Measurements from ENCODE around the gene SPPL2B.
"Not testable (repeated sequence)": the region's sequence is repeated elsewhere in the genome, so short reads cannot be mapped to it uniquely, and the experiment has no call there.

The SPPL2B gene, protein sequence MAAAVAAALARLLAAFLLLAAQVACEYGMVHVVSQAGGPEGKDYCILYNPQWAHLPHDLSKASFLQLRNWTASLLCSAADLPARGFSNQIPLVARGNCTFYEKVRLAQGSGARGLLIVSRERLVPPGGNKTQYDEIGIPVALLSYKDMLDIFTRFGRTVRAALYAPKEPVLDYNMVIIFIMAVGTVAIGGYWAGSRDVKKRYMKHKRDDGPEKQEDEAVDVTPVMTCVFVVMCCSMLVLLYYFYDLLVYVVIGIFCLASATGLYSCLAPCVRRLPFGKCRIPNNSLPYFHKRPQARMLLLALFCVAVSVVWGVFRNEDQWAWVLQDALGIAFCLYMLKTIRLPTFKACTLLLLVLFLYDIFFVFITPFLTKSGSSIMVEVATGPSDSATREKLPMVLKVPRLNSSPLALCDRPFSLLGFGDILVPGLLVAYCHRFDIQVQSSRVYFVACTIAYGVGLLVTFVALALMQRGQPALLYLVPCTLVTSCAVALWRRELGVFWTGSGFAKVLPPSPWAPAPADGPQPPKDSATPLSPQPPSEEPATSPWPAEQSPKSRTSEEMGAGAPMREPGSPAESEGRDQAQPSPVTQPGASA

GRCh38 chr19:2328401-2329148, at the start of gene SPPL2B, which contains the start of gene LSM7:
Gene SPPL2B (plus strand): TSS chr19:2328684. CDS start chr19:2328710, 26 bp downstream.
Gene LSM7 (minus strand): TSS chr19:2328586. CDS start chr19:2328566, 20 bp downstream.
- DNase-seq: peak; percentile 97

- no peak for DNase-seq
Observed at GRCh38 chr19:2280633-2281264, 47.7 kb upstream of the SPPL2B start.

DNA sequence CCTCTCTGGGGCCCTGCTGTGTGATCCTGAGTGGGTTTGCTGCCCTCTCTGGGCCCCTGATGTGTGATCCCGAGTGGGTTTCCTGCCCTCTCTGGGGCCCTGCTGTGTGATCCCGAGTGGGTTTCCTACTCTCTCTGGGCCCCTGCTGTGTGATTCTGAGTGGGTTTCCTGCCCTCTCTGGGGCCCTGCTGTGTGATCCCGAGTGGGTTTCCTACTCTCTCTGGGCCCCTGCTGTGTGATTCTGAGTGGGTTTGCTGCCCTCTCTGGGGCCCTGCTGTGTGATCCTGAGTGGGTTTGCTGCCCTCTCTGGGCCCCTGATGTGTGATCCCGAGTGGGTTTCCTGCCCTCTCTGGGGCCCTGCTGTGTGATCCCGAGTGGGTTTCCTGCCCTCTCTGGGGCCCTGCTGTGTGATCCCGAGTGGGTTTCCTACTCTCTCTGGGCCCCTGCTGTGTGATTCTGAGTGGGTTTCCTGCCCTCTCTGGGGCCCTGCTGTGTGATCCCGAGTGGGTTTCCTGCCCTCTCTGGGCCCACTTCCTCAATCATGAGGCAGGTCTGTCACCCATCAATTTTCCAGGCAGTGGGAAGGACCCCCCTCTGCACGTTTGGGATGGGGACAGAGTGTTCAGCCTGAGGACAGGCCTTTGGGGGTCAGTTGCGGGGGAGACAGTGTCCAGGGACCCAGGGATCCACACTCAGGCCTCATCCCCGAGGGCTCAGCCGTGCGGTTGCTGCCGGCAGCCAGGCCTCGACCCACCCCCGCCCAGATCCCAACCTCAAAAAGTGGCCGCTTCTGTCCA, 47.0 kb upstream of the SPPL2B start:
- DNase-seq: not testable (repeated sequence)

GRCh38 chr19:2282062-2282861, 46.2 kb upstream of the SPPL2B start, which contains the start of gene PEAK3:
Gene PEAK3 (minus strand): TSS chr19:2282175. CDS start chr19:2280931, 1,244 bp downstream.
- peak; percentile 89 for DNase-seq

GRCh38 chr19:2282862-2283237, 45.6 kb upstream of the SPPL2B start:
- DNase-seq: no peak

DNA sequence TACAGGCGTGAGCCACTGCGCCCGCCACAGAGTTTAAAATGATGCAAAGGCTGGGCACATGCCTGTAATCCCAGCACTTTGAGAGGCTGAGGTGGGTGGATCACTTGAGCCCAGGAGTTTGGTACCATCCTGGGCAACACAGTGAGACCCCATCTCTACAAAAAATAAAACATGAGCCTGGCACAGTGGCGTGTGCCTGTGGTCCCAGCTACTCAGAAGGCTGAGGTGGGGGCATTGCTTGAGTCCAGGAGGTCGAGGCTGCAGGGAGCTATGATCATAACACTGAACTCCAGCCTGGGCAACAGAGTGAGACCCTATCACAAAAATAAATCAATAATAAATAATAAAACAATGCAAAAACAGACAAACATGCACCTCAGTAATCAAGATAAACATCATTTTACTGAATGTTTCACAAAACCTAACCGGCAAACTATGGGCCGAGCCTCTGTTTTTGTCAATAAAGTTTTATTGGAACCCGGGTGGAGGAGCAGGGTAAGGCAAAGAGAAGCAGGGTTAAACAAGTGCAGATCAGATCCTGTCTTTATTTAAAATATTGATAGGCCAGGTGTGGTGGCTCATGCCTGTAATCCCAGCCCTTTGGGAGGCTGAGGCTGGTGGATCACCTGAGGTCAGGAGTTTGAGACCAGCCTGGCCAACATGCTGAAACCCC, 44.5 kb upstream of the SPPL2B start:
- DNase-seq: no peak

GRCh38 chr19:2286402-2287140, 41.9 kb upstream of the SPPL2B start:
- DNase-seq: no peak

DNA sequence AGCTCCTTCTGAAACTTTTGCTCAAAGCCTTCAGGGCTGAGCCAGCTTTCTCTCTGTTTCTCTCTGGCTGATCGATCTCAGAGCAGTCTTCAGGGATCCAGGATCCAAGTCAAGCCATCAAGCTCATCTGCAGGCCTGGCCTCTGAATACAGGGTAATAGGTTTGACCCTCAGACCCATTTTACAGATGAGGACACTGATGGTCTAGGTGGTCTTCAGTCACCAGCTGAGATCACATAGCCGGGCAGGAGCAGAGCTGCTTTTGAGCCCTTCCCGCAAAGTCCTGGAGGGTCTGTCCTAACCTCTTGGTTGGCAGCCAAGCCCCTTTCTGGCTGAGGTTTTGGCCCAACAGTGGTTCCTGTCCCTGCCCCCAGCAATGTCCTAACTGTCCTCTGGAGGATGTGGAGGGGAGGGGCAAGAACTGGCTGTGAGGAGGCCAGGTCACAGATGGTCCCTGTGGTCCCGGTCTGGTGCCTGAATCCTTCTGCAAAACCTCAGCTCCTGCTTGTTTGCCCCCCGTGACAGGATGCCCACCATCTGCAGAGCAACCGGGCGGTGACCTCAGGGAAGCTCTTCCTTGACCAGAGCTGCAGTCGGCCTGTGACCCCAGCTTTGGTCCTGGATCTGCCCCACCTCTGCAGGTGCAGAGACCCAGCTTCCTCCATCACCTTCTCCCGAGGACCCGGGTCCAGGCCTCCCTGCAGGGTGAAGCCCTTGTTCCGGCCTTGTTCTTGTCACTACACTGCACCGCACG, 40.7 kb upstream of the SPPL2B start:
- DNase-seq: peak; percentile 77

- no peak for DNase-seq
Observed at GRCh38 chr19:2288338-2288817, 40.1 kb upstream of the SPPL2B start.

- peak; percentile 44 for DNase-seq
Observed at GRCh38 chr19:2288818-2289713, 39.4 kb upstream of the SPPL2B start.

- peak; percentile 97 for DNase-seq
Observed at GRCh38 chr19:2289714-2290435, 38.6 kb upstream of the SPPL2B start.

DNA sequence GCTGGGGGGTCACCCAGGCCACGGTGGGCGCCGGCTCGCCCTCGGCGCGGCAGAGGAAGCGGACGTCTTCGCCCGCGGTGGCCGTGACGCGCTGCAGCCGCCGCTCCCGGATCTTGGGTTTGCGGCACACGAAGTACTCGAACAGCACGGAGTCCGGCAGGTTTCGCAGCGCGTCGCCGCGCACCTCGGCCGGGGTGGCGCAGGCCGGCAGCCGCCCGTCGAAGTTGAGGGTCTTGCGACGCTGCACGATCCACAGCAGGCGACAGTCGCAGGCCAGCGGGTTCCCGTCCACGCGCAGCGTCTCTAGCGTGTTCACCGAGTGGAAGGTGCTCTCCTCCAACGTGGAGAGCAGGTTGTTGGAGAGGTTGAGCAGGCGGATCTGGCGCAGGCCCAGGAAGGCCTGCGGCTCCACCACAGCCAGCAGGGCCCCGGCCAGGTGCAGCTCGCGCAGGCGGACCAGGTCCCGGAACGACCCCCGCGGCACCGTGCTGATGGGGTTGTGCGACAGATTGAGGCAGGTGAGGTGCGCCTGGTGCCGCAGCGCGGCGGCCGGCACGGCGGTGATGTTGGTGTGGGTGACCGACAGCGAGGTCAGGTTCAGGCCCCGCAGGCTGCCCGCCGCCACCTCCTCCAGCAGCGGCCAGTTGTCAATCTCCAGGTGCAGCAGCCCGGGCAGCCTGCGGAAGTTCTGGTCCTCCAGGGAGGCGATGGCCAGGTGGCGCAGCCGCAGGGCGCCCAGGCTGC, 37.9 kb upstream of the SPPL2B start:
- DNase-seq: peak; percentile 54

- no peak for DNase-seq
Observed at GRCh38 chr19:2291185-2291751, 37.2 kb upstream of the SPPL2B start.

- DNase-seq: no peak
Observed at GRCh38 chr19:2294687-2295335, 33.7 kb upstream of the SPPL2B start.

DNA sequence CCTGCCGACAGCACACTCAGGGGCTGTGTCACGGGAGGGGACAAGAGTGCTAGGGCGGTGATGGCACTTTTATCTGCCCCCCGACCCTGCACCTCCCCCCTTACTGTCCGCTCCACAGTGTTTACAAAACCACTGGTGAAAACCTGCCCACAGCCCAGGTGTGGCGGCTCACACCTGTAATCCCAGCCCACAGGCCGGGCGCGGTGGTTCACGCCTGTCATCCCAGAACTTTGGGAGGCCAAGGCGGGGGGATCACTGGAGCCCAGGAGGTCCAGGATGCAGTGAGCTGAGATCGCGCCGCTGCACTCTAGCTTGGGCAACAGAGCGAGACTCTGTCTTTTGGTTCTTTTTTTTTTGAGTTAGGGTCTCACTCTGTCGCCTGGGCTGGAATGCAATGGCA, 32.3 kb upstream of the SPPL2B start:
- no peak for DNase-seq

DNA sequence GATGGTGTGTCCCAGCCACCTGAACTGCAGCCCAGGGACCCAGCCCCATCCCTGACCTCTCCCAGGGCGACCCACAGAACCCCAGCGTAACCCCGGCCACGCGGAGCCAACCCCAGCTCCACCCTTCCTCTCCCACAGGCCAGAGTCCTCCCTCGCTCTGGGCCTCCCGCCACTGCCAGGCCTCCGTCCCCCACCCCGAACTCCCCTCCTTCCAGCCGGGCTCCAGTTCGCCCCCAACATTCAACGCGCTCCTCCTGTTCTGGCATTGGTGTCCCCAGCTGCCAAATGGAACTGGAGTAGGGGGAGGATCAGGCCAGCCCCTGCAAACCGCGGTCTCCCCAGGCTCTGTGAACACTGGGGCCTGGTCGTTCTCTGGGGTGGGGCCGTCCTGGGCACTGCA, 28.0 kb upstream of the SPPL2B start:
- no peak for DNase-seq

All from hematopoietic multipotent progenitor cell treated with erythropoietin and hydrocortisone succinate and interleukin-3 and kit ligand, for 4 days (in vitro differentiated cells).